ENCODE measurements around the gene DCAF5. TPM values are rescaled to one million over a fixed set of nuclear protein-coding genes. Genes with fewer than 3 reads are reported as not detected.
"Not testable (repeated sequence)": the region's sequence is repeated elsewhere in the genome, so short reads cannot be mapped to it uniquely, and the experiment has no call there.

DCAF5 gene, protein sequence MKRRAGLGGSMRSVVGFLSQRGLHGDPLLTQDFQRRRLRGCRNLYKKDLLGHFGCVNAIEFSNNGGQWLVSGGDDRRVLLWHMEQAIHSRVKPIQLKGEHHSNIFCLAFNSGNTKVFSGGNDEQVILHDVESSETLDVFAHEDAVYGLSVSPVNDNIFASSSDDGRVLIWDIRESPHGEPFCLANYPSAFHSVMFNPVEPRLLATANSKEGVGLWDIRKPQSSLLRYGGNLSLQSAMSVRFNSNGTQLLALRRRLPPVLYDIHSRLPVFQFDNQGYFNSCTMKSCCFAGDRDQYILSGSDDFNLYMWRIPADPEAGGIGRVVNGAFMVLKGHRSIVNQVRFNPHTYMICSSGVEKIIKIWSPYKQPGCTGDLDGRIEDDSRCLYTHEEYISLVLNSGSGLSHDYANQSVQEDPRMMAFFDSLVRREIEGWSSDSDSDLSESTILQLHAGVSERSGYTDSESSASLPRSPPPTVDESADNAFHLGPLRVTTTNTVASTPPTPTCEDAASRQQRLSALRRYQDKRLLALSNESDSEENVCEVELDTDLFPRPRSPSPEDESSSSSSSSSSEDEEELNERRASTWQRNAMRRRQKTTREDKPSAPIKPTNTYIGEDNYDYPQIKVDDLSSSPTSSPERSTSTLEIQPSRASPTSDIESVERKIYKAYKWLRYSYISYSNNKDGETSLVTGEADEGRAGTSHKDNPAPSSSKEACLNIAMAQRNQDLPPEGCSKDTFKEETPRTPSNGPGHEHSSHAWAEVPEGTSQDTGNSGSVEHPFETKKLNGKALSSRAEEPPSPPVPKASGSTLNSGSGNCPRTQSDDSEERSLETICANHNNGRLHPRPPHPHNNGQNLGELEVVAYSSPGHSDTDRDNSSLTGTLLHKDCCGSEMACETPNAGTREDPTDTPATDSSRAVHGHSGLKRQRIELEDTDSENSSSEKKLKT
- 36.2 TPM for polyA plus RNA-seq (2013, experiment 1 of 2)
- 32.1 TPM for polyA plus RNA-seq (2013, experiment 2 of 2)

DNA sequence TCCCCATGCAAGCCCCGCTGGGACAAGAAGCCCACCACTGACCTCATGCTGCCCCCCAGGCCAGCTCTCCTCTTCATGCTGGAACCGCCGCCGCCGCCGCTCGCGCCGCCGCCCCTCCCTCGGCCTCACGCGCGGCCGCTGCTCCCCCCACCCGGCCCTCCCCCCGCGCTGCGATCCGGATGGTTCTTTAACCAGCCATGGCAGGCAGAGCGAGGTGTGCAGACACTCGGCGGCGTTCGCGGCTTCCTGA lies at the start of gene DCAF5:
Gene DCAF5 (minus strand): TSS at position 218 of the 250 bp plus-strand sequence. CDS start 141 bp downstream, at position 77.
- H3K4me1 ChIP-seq (ENCODE audit: control insufficient read depth, insufficient read depth, low read length, poor library complexity, severe bottlenecking) = peaks cover 9% of the 10 kb centered on the region
- peak within 1 kb of the TSS; percentile 81 for H3K27ac ChIP-seq (ENCODE audit: low read depth, low read length, severe bottlenecking)
- peak within 1 kb of the TSS; percentile 92 for H3K4me3 ChIP-seq (ENCODE audit: extremely low read depth, insufficient read depth, low read length, poor library complexity, severe bottlenecking)
- H3K36me3 ChIP-seq (ENCODE audit: control insufficient read depth, insufficient read depth, low read length) = peaks cover 16% of the 10 kb centered on the region
- 0% methylated on average over 7 to 9 of the region's 26 CpGs for WGBS, 2 experiments (ENCODE audit: insufficient coverage in 2 of 2)
- no peaks in the 10 kb centered on the region for H3K9me3 ChIP-seq (ENCODE audit: control insufficient read depth, low read length)

DNA sequence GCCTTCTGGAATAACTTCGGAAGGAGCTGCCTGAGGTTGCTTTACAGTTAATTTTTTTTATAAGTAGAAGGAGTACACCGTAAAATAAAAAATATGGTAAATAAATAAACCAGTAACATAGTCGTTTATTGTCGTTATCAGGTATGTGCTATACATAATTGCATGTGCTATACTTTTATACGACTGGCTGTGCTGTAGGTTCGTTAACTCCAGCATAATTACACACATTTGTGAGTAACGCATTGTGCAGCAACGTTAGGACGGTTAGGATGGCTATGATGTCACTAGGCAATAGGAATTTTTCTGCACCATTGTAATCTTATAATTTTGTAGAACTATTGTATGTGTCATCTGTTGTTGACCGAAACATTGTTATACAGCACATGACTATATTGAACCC lies 46.9 kb upstream of the DCAF5 start:
- Histone ChIP-seq H3K4me3 (ENCODE audit: extremely low read depth, insufficient read depth, low read length, poor library complexity, severe bottlenecking) (no peak overlapping the region), H3K36me3 (ENCODE audit: control insufficient read depth, insufficient read depth, low read length) (no peaks in the 10 kb centered on the region), H3K9me3 (ENCODE audit: control insufficient read depth, low read length) (no peaks in the 10 kb centered on the region), H3K4me1 (ENCODE audit: control insufficient read depth, insufficient read depth, low read length, poor library complexity, severe bottlenecking) (no peaks in the 10 kb centered on the region), H3K27ac (ENCODE audit: low read depth, low read length, severe bottlenecking) (no peak overlapping the region)
- WGBS, 2 experiments (ENCODE audit: insufficient coverage in 2 of 2) = 100% methylated on average over 9 of the region's 10 CpGs; no CpG with 5 or more reads in 1 of the 2 experiments

DNA sequence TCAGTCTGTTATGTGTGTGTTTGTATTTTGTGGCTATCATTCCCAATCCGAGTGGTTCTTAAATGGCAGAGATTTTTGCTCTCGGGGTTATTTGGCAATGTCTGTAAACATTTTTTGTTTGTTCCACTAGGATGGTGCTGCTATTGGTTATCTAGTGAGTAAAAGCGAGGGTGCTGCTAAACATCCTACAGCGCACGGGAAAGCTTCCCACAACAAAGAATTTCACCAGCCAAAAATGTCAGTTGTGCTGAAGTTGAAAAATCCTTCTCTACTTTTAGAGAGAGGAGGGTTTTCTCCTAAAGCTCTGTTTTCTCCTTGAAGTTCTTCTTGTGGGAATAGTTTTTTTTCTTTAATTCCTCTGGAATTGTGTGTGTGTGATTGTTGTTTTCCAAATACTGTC lies 40.8 kb upstream of the DCAF5 start:
- H3K9me3 ChIP-seq (ENCODE audit: control insufficient read depth, low read length) = no peaks in the 10 kb centered on the region
- H3K4me3 ChIP-seq (ENCODE audit: extremely low read depth, insufficient read depth, low read length, poor library complexity, severe bottlenecking) = no peak overlapping the region
- no peaks in the 10 kb centered on the region for H3K4me1 ChIP-seq (ENCODE audit: control insufficient read depth, insufficient read depth, low read length, poor library complexity, severe bottlenecking)
- no peak overlapping the region for H3K27ac ChIP-seq (ENCODE audit: low read depth, low read length, severe bottlenecking)
- WGBS, 2 experiments (ENCODE audit: insufficient coverage in 2 of 2) = 100% methylated on average over 1 of the region's 5 CpGs; no CpG with 5 or more reads in 1 of the 2 experiments
- H3K36me3 ChIP-seq (ENCODE audit: control insufficient read depth, insufficient read depth, low read length) = no peaks in the 10 kb centered on the region

GRCh38 chr14:69191340-69192111 lies 38.6 kb upstream of the DCAF5 start, which contains the start of gene EXD2:
Gene EXD2 (plus strand): TSS chr14:69191498. CDS start chr14:69209471, 17,973 bp downstream.
- H3K27ac ChIP-seq (ENCODE audit: low read depth, low read length, severe bottlenecking) = peak within 1 kb of the TSS; percentile 71
- no peaks in the 10 kb centered on the region for H3K36me3 ChIP-seq (ENCODE audit: control insufficient read depth, insufficient read depth, low read length)
- H3K4me3 ChIP-seq (ENCODE audit: extremely low read depth, insufficient read depth, low read length, poor library complexity, severe bottlenecking) = peak within 1 kb of the TSS; percentile 82
- H3K4me1 ChIP-seq (ENCODE audit: control insufficient read depth, insufficient read depth, low read length, poor library complexity, severe bottlenecking) = no peaks in the 10 kb centered on the region
- no peaks in the 10 kb centered on the region for H3K9me3 ChIP-seq (ENCODE audit: control insufficient read depth, low read length)
- 0 to 1% methylated on average over 34 to 58 of the region's 58 CpGs for WGBS, 2 experiments (ENCODE audit: insufficient coverage in 2 of 2)

- Histone ChIP-seq H3K9me3 (ENCODE audit: control insufficient read depth, low read length) (no peaks in the 10 kb centered on the region), H3K36me3 (ENCODE audit: control insufficient read depth, insufficient read depth, low read length) (no peaks in the 10 kb centered on the region), H3K4me3 (ENCODE audit: extremely low read depth, insufficient read depth, low read length, poor library complexity, severe bottlenecking) (no peak overlapping the region), H3K4me1 (ENCODE audit: control insufficient read depth, insufficient read depth, low read length, poor library complexity, severe bottlenecking) (no peaks in the 10 kb centered on the region), H3K27ac (ENCODE audit: low read depth, low read length, severe bottlenecking) (no peak overlapping the region)
- WGBS, 2 experiments (ENCODE audit: insufficient coverage in 2 of 2) = 83% methylated on average over 1 of the region's 2 CpGs; no CpG with 5 or more reads in 1 of the 2 experiments
Observed at GRCh38 chr14:69190191-69190590, 37.3 kb upstream of the DCAF5 start.

- 14 to 50% methylated on average over 1 to 2 of the region's 4 CpGs for WGBS, 2 experiments (ENCODE audit: insufficient coverage in 2 of 2)
- no peaks in the 10 kb centered on the region for H3K36me3 ChIP-seq (ENCODE audit: control insufficient read depth, insufficient read depth, low read length)
- no peak overlapping the region for H3K27ac ChIP-seq (ENCODE audit: low read depth, low read length, severe bottlenecking)
- no peak overlapping the region for H3K4me3 ChIP-seq (ENCODE audit: extremely low read depth, insufficient read depth, low read length, poor library complexity, severe bottlenecking)
- no peaks in the 10 kb centered on the region for H3K9me3 ChIP-seq (ENCODE audit: control insufficient read depth, low read length)
- H3K4me1 ChIP-seq (ENCODE audit: control insufficient read depth, insufficient read depth, low read length, poor library complexity, severe bottlenecking) = no peaks in the 10 kb centered on the region
Observed at GRCh38 chr14:69183735-69184134, 30.8 kb upstream of the DCAF5 start.

GRCh38 chr14:69182580-69182979 lies 29.7 kb upstream of the DCAF5 start:
- WGBS, 2 experiments (ENCODE audit: insufficient coverage in 2 of 2) = no CpG with 5 or more reads among the region's 1 CpG
- H3K9me3 ChIP-seq (ENCODE audit: control insufficient read depth, low read length); H3K4me3 ChIP-seq (ENCODE audit: extremely low read depth, insufficient read depth, low read length, poor library complexity, severe bottlenecking); H3K4me1 ChIP-seq (ENCODE audit: control insufficient read depth, insufficient read depth, low read length, poor library complexity, severe bottlenecking); H3K36me3 ChIP-seq (ENCODE audit: control insufficient read depth, insufficient read depth, low read length); H3K27ac ChIP-seq (ENCODE audit: low read depth, low read length, severe bottlenecking): not testable (repeated sequence)

DNA sequence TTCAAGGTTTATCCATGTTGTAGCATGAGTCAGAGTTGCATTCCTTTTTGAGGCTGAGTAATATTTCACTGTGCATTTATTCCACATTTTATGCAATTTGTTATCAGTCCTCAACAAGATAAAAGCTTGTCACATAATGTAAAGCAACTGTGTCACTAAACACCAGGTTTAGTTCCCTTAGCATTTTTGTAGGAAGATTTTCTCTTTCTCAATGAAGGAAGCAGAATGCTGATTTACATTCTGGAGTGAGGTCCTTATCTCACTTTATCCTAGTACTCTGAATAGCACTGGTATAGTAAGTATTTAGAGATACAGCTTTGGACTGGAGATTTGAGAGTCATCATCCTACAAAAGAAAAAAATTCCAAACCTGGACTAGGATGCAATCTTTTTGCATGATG lies 28.6 kb upstream of the DCAF5 start:
- H3K4me1 ChIP-seq (ENCODE audit: control insufficient read depth, insufficient read depth, low read length, poor library complexity, severe bottlenecking) = no peaks in the 10 kb centered on the region
- no peak overlapping the region for H3K4me3 ChIP-seq (ENCODE audit: extremely low read depth, insufficient read depth, low read length, poor library complexity, severe bottlenecking)
- H3K36me3 ChIP-seq (ENCODE audit: control insufficient read depth, insufficient read depth, low read length) = no peaks in the 10 kb centered on the region
- H3K27ac ChIP-seq (ENCODE audit: low read depth, low read length, severe bottlenecking) = no peak overlapping the region
- H3K9me3 ChIP-seq (ENCODE audit: control insufficient read depth, low read length) = no peaks in the 10 kb centered on the region

DNA sequence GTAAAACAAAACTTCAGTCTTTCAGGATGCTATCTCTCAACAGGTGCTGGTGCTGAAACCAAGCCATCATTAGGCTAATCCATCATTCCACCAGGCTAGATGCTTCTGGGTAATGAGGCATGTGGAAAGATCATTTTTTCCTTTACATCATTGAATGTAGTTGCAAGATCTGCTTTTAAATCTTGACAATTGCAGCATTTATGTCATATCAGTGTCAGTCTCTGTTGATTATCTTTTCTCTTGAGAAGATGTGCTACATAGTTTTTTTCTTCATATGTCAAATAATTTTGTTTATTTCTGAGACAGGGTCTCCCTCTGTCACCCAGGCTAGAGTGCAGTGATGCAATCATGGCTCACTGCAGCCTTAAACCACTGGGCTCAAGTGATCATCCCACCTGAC lies 22.2 kb upstream of the DCAF5 start:
- H3K9me3 ChIP-seq (ENCODE audit: control insufficient read depth, low read length) = no peaks in the 10 kb centered on the region
- no peaks in the 10 kb centered on the region for H3K4me1 ChIP-seq (ENCODE audit: control insufficient read depth, insufficient read depth, low read length, poor library complexity, severe bottlenecking)
- H3K36me3 ChIP-seq (ENCODE audit: control insufficient read depth, insufficient read depth, low read length) = no peaks in the 10 kb centered on the region
- no peak overlapping the region for H3K4me3 ChIP-seq (ENCODE audit: extremely low read depth, insufficient read depth, low read length, poor library complexity, severe bottlenecking)
- no peak overlapping the region for H3K27ac ChIP-seq (ENCODE audit: low read depth, low read length, severe bottlenecking)

DNA sequence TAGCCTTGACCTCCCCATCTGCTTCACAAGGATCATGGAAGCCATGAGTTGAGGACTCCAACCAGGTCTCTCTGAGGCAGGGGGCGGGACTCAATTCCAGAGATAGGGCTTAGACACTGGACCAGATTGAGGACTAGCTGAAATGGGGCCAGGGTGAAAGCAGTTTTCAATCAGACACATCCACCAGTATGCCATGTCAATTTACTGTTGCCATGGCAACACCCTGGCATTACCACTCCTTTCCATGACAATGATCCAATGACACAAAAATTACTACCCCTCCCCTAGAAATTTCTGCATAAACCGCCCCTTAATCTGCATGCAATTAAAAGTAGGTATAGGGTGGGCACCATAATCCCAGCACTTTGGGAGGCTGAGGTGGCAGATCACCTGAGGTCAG lies 18.6 kb upstream of the DCAF5 start:
- H3K4me1 ChIP-seq (ENCODE audit: control insufficient read depth, insufficient read depth, low read length, poor library complexity, severe bottlenecking) = no peaks in the 10 kb centered on the region
- no peaks in the 10 kb centered on the region for H3K9me3 ChIP-seq (ENCODE audit: control insufficient read depth, low read length)
- no peaks in the 10 kb centered on the region for H3K36me3 ChIP-seq (ENCODE audit: control insufficient read depth, insufficient read depth, low read length)
- no peak overlapping the region for H3K27ac ChIP-seq (ENCODE audit: low read depth, low read length, severe bottlenecking)
- no peak overlapping the region for H3K4me3 ChIP-seq (ENCODE audit: extremely low read depth, insufficient read depth, low read length, poor library complexity, severe bottlenecking)
- WGBS, 2 experiments (ENCODE audit: insufficient coverage in 2 of 2) = no CpG with 5 or more reads among the region's 2 CpGs
